Measurements from ENCODE around the gene EFCAB5. TPM values are rescaled to one million over a fixed set of nuclear protein-coding genes. Genes with fewer than 3 reads are reported as not detected.

EFCAB5 gene
- total and polyA plus RNA-seq, 2 experiments from 2014 or later = 0.27 to 0.48 TPM

GRCh38 chr17:29977836-29978235 is 36.4 kb downstream of the EFCAB5 start:
- no peaks in the 10 kb centered on the region for H4K20me1 ChIP-seq (ENCODE audit: insufficient read depth, poor library complexity, severe bottlenecking)
- TF ChIP-seq EZH2phosphoT487 (IDR thresholded peaks at IDR 0.05; ENCODE audit: low read depth, severe bottlenecking, unreplicated experiment) = no peak
- no peak for TF ChIP-seq CTCF (IDR thresholded peaks at IDR 0.05; ENCODE audit: poor library complexity)
- TF ChIP-seq EZH2 (IDR thresholded peaks at IDR 0.05; ENCODE audit: borderline replicate concordance) = no peak
- H3K36me3 ChIP-seq (replicated peaks; ENCODE audit: insufficient read depth, low read depth) = no peaks in the 10 kb centered on the region
- no peak overlapping the region for H3K4me2 ChIP-seq
- no peak overlapping the region for H3K4me3 ChIP-seq
- no peak for DNase-seq (ENCODE audit: low spot score)
- H3K4me1 ChIP-seq (ENCODE audit: insufficient read depth) = no peaks in the 10 kb centered on the region
- no peaks in the 10 kb centered on the region for H3K27me3 ChIP-seq
- no peak overlapping the region for H3K27ac ChIP-seq
- H3K79me2 ChIP-seq = no peaks in the 10 kb centered on the region
- no peak overlapping the region for H2AFZ ChIP-seq
- H3K9me3 ChIP-seq (ENCODE audit: low read depth) = no peaks in the 10 kb centered on the region
- 56% methylated on average over 1 of the region's 1 CpG for WGBS (ENCODE audit: low lambda C conversion rate, missing lambda C conversion rate)
- H3K9me2 ChIP-seq (replicated peaks; ENCODE audit: insufficient read depth) = no peaks in the 10 kb centered on the region

- H3K9me2 ChIP-seq (replicated peaks; ENCODE audit: insufficient read depth) = no peaks in the 10 kb centered on the region
- no peaks in the 10 kb centered on the region for H3K36me3 ChIP-seq (replicated peaks; ENCODE audit: insufficient read depth, low read depth)
- H3K4me1 ChIP-seq (ENCODE audit: insufficient read depth) = no peaks in the 10 kb centered on the region
- 63% methylated on average over 1 of the region's 1 CpG for WGBS (ENCODE audit: low lambda C conversion rate, missing lambda C conversion rate)
- TF ChIP-seq EZH2 (IDR thresholded peaks at IDR 0.05; ENCODE audit: borderline replicate concordance) (no peak), EZH2phosphoT487 (IDR thresholded peaks at IDR 0.05; ENCODE audit: low read depth, severe bottlenecking, unreplicated experiment) (no peak), CTCF (IDR thresholded peaks at IDR 0.05; ENCODE audit: poor library complexity) (no peak)
- H4K20me1 ChIP-seq (ENCODE audit: insufficient read depth, poor library complexity, severe bottlenecking) = no peaks in the 10 kb centered on the region
- H3K27ac ChIP-seq = no peak overlapping the region
- no peak overlapping the region for H3K4me2 ChIP-seq
- no peak overlapping the region for H2AFZ ChIP-seq
- no peak overlapping the region for H3K4me3 ChIP-seq
- H3K27me3 ChIP-seq = no peaks in the 10 kb centered on the region
- H3K9me3 ChIP-seq (ENCODE audit: low read depth) = no peaks in the 10 kb centered on the region
- H3K79me2 ChIP-seq = no peaks in the 10 kb centered on the region
- DNase-seq (ENCODE audit: low spot score) = no peak
These were observed 38.8 kb downstream of the EFCAB5 start for GRCh38 chr17:29980261-29980660.

GRCh38 chr17:29982991-29983653 is 41.7 kb downstream of the EFCAB5 start:
- no peak overlapping the region for H3K27ac ChIP-seq
- H3K27me3 ChIP-seq = no peaks in the 10 kb centered on the region
- no peaks in the 10 kb centered on the region for H3K36me3 ChIP-seq (replicated peaks; ENCODE audit: insufficient read depth, low read depth)
- no peaks in the 10 kb centered on the region for H3K4me1 ChIP-seq (ENCODE audit: insufficient read depth)
- no peaks in the 10 kb centered on the region for H4K20me1 ChIP-seq (ENCODE audit: insufficient read depth, poor library complexity, severe bottlenecking)
- TF ChIP-seq EZH2phosphoT487 (IDR thresholded peaks at IDR 0.05; ENCODE audit: low read depth, severe bottlenecking, unreplicated experiment) (no peak), EZH2 (IDR thresholded peaks at IDR 0.05; ENCODE audit: borderline replicate concordance) (no peak), CTCF (IDR thresholded peaks at IDR 0.05; ENCODE audit: poor library complexity) (no peak)
- H3K9me2 ChIP-seq (replicated peaks; ENCODE audit: insufficient read depth) = no peaks in the 10 kb centered on the region
- DNase-seq (ENCODE audit: low spot score) = no peak
- no peak overlapping the region for H2AFZ ChIP-seq
- 48% methylated on average over 1 of the region's 1 CpG for WGBS (ENCODE audit: low lambda C conversion rate, missing lambda C conversion rate)
- H3K4me3 ChIP-seq = no peak overlapping the region
- H3K4me2 ChIP-seq = no peak overlapping the region
- H3K9me3 ChIP-seq (ENCODE audit: low read depth) = no peaks in the 10 kb centered on the region
- no peaks in the 10 kb centered on the region for H3K79me2 ChIP-seq
